GM18861 (cell line): ENCODE measurements around the gene CUEDC2.

Source experiments
- ATAC-seq: cut with Tn5 transposase; IDR thresholded peaks from one replicate; pipeline ENCODE4 v1.9.1; 2021; ENCODE audit not compliant: unreplicated experiment

Gene CUEDC2

GRCh38 chr10:102432162-102432950 lies at the start of gene CUEDC2:
Gene CUEDC2 (minus strand): TSS chr10:102432574. CDS start chr10:102425188, 7,386 bp downstream.
- ATAC-seq = peak; percentile 78

GRCh38 chr10:102480396-102480795 lies 48.0 kb upstream of the CUEDC2 start:
- no peak for ATAC-seq

- no peak for ATAC-seq
Observed at GRCh38 chr10:102479651-102480050, 47.3 kb upstream of the CUEDC2 start.

- ATAC-seq = no peak
Observed at GRCh38 chr10:102476466-102477141, 44.2 kb upstream of the CUEDC2 start.

GRCh38 chr10:102475451-102476040 lies 43.2 kb upstream of the CUEDC2 start:
- no peak for ATAC-seq

- no peak for ATAC-seq
Observed at GRCh38 chr10:102473445-102474331, 41.3 kb upstream of the CUEDC2 start.

- ATAC-seq = no peak
Observed at GRCh38 chr10:102470579-102471546, 38.5 kb upstream of the CUEDC2 start.

- no peak for ATAC-seq
Observed at GRCh38 chr10:102468683-102469082, 36.3 kb upstream of the CUEDC2 start.

- ATAC-seq = no peak
Observed at GRCh38 chr10:102467971-102468438, 35.6 kb upstream of the CUEDC2 start.

GRCh38 chr10:102467318-102467717 lies 34.9 kb upstream of the CUEDC2 start:
- ATAC-seq = no peak

GRCh38 chr10:102465466-102465865 lies 33.1 kb upstream of the CUEDC2 start:
- no peak for ATAC-seq

- no peak for ATAC-seq
Observed at GRCh38 chr10:102463983-102464382, 31.6 kb upstream of the CUEDC2 start.

GRCh38 chr10:102462512-102463054 lies 30.2 kb upstream of the CUEDC2 start:
- ATAC-seq = no peak

- ATAC-seq = peak; percentile 75
Observed at GRCh38 chr10:102461187-102462054, 29.0 kb upstream of the CUEDC2 start.

- peak; percentile 31 for ATAC-seq
Observed at GRCh38 chr10:102460836-102461186, 28.4 kb upstream of the CUEDC2 start.

GRCh38 chr10:102458656-102459055 lies 26.3 kb upstream of the CUEDC2 start:
- ATAC-seq = no peak

- ATAC-seq = no peak
Observed at GRCh38 chr10:102457591-102458150, 25.3 kb upstream of the CUEDC2 start.

- no peak for ATAC-seq
Observed at GRCh38 chr10:102455893-102456471, 23.6 kb upstream of the CUEDC2 start.
